GM23338 (cell line): Measurements from ENCODE around the gene CH25H. TPM values are rescaled to one million over a fixed set of nuclear protein-coding genes. Genes with fewer than 3 reads are reported as not detected.

ENCODE experiments used
- polyA plus RNA-seq: library from polyadenylated mRNA; unstranded; fragments of >200 nt; fragmentation: Nextera tagmentation; extraction: Ambion mirVana; gene quantifications from 2 replicates; pipeline ENCODE4 v1.2.1, GENCODE V29; 2016
- total RNA-seq: library from RNA; depleted of rRNA; stranded (reverse); fragments of >200 nt; shearing (Covaris generic); gene quantifications from 2 replicates; pipeline ENCODE4 v1.2.3, GENCODE V29; 2014; rRNA removed

Gene CH25H
- total and polyA plus RNA-seq, 2 experiments from 2014 or later: 1.3 to 1.7 TPM

Other genes with a start within 250 kb of the CH25H start
- gene FAS, start 216.5 kb downstream of the CH25H start, total RNA-seq: 3.1 and 4.3 TPM in 2 replicates
- 3.1 and 3.5 TPM in 2 replicates for gene FAS, start 216.5 kb downstream of the CH25H start, polyA plus RNA-seq
- 71.4 and 86.3 TPM in 2 replicates for gene LIPA, start 44.5 kb upstream of the CH25H start, total RNA-seq
- gene LIPA, start 44.5 kb upstream of the CH25H start, polyA plus RNA-seq: 36.5 and 37.8 TPM in 2 replicates
- gene IFIT2, start 94.7 kb upstream of the CH25H start, total RNA-seq: not detected in 2 replicates
- 0.10 and 0.24 TPM in 2 replicates for gene IFIT2, start 94.7 kb upstream of the CH25H start, polyA plus RNA-seq
- 0.43 and 0.52 TPM in 2 replicates for gene IFIT3, start 120.7 kb upstream of the CH25H start, total RNA-seq
- gene IFIT3, start 120.7 kb upstream of the CH25H start, polyA plus RNA-seq: 0.42 TPM in 2 replicates
- gene IFIT1B, start 170.7 kb upstream of the CH25H start, total RNA-seq: not detected in 2 replicates
- 0.10 TPM in 2 replicates for gene IFIT1B, start 170.7 kb upstream of the CH25H start, polyA plus RNA-seq
- gene IFIT1, start 185.3 kb upstream of the CH25H start, total RNA-seq: 3.1 and 3.9 TPM in 2 replicates
- gene IFIT1, start 185.3 kb upstream of the CH25H start, polyA plus RNA-seq: 1.5 and 2.4 TPM in 2 replicates
- gene IFIT5, start 207.3 kb upstream of the CH25H start, total RNA-seq: 2.7 TPM in 2 replicates
- 2.7 and 3.2 TPM in 2 replicates for gene IFIT5, start 207.3 kb upstream of the CH25H start, polyA plus RNA-seq